ENCODE data around the gene ENTPD8. TPM values are rescaled to one million over a fixed set of nuclear protein-coding genes. Genes with fewer than 3 reads are reported as not detected.

The ENTPD8 gene
- total and polyA plus RNA-seq, 2 of the 13 experiments (the other 11 are each of a cell fraction or from before 2014, with no cell fraction given), result 0.26 to 0.44 TPM

GRCh38 chr9:137422604-137423513, 18.3 kb downstream of the ENTPD8 start, which contains the start of the genes EXD3 and NOXA1 (continued):
- TF ChIP-seq TBX3 (IDR thresholded peaks at IDR 0.05; ENCODE audit: borderline replicate concordance) (no peak), HCFC1 (IDR thresholded peaks at IDR 0.05; ENCODE audit: low read depth, low read length) (peak; percentile 75), ZNF44 (CRISPR knock-in tag; IDR thresholded peaks at IDR 0.05) (no peak), HOXA5 (CRISPR knock-in tag; IDR thresholded peaks at IDR 0.05) (peak; percentile 83), ZNF383 (CRISPR knock-in tag; IDR thresholded peaks at IDR 0.05; ENCODE audit: borderline replicate concordance) (no peak), PHF5A (CRISPR knock-in tag; IDR thresholded peaks at IDR 0.05; ENCODE audit: low read depth, unreplicated experiment) (peak; percentile 84), ZNF501 (CRISPR knock-in tag; IDR thresholded peaks at IDR 0.05) (no peak), ZNF230 (CRISPR knock-in tag; IDR thresholded peaks at IDR 0.05) (0 out of 2 replicates have a peak, but pooled peaks have one; percentile 19), ZNF468 (CRISPR knock-in tag; IDR thresholded peaks at IDR 0.05) (peak; percentile 36; the same call in 1 of the 2 replicates), DMAP1 (CRISPR knock-in tag; IDR thresholded peaks at IDR 0.05) (no peak; the same call in none of the 2 replicates), REXO4 (CRISPR knock-in tag; IDR thresholded peaks at IDR 0.05; ENCODE audit: borderline replicate concordance) (no peak), KDM6A (CRISPR knock-in tag; IDR thresholded peaks at IDR 0.05; ENCODE audit: low read depth) (no peak), TFAP4 (IDR thresholded peaks at IDR 0.05; ENCODE audit: borderline replicate concordance, low read depth) (peak; percentile 10; the same call in 1 of the 2 replicates), PATZ1 (CRISPR knock-in tag; IDR thresholded peaks at IDR 0.05) (peak; percentile 83), ZNF556 (CRISPR knock-in tag; IDR thresholded peaks at IDR 0.05; ENCODE audit: borderline replicate concordance) (0 out of 2 replicates have a peak, but pooled peaks have one; percentile 36), IKZF4 (CRISPR knock-in tag; IDR thresholded peaks at IDR 0.05; ENCODE audit: borderline replicate concordance, low read depth, not compliant biosample characterization) (no peak), POGZ (CRISPR knock-in tag; IDR thresholded peaks at IDR 0.05) (peak; percentile 69; the same call in 1 of the 2 replicates), MAZ (IDR thresholded peaks at IDR 0.05; ENCODE audit: borderline replicate concordance, low read depth, low read length) (peak; percentile 98), MAZ (CRISPR knock-in tag; IDR thresholded peaks at IDR 0.05; ENCODE audit: low read depth) (peak; percentile 98), PBX2 (CRISPR knock-in tag; IDR thresholded peaks at IDR 0.05) (no peak), DNMT3B (CRISPR knock-in tag; conservative IDR thresholded peaks at IDR 0.05) (no peak), ZC3H13 (CRISPR knock-in tag; IDR thresholded peaks at IDR 0.05) (peak; percentile 85), ZNF83 (CRISPR knock-in tag; IDR thresholded peaks at IDR 0.05; ENCODE audit: borderline replicate concordance) (no peak)
- TF ChIP-seq, protein P1, sequence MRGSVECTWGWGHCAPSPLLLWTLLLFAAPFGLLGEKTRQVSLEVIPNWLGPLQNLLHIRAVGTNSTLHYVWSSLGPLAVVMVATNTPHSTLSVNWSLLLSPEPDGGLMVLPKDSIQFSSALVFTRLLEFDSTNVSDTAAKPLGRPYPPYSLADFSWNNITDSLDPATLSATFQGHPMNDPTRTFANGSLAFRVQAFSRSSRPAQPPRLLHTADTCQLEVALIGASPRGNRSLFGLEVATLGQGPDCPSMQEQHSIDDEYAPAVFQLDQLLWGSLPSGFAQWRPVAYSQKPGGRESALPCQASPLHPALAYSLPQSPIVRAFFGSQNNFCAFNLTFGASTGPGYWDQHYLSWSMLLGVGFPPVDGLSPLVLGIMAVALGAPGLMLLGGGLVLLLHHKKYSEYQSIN (CRISPR knock-in tag; IDR thresholded peaks at IDR 0.05; ENCODE audit: borderline replicate concordance), result no peak
